ENCODE measurements around the gene SKOR2. TPM values are rescaled to one million over a fixed set of nuclear protein-coding genes. Genes with fewer than 3 reads are reported as not detected.

Gene SKOR2
- total RNA-seq, 1 donor from 2014 or later, result not detected

DNA sequence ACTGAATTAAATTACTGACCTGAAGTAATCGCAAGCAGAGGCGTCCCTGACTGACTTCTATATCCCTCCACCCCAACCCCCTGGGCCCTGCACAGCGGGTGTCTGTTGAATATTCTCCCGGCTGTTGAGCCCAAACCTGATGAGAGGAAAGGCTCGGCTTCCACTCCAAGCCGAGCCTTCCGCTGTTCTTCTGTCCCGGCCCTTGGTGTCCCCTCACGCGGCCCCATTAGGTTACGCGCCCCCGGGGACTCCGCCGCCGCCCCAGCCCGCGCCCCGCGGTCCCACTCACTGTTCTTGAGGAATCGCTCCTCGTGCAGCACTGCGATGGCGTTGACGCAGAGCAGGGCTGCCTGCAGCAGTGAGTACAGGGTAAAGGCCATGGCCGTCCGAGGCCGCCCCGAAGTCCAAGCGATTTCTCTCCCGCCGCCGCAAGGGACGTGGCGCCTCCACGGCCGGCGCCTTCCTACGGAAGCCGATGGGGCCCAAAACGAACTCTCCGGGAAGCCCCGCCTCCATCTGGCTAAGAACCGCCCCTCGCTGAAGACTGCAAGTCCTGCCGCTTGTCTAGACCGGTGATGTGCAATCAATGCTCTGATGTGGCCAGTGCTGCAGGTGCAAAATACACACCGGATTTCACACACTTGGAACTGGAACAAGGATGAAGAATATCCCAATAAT is 75.4 kb downstream of the SKOR2 start, which contains the start of gene IER3IP1:
Gene IER3IP1 (minus strand): TSS at position 467 of the 678 bp plus-strand sequence. CDS start 87 bp downstream, at position 380.
- Histone ChIP-seq H3K4me3 (peak within 1 kb of the TSS; percentile 77 to 93), H3K4me1 (peaks cover 27% of the 10 kb centered on the region), H3K36me3 (no peaks in the 10 kb centered on the region), H3K27ac (peak within 1 kb of the TSS; percentile 82), H3K9me3 (no peaks in the 10 kb centered on the region), H3K27me3 (no peaks in the 10 kb centered on the region)
- DNase-seq (ENCODE audit: extremely low spot score in 2 of 2), result peak in 1 of 2 donors; percentile 95
- intact Hi-C loops (cut with DNase I), result no loop called here
- TF ChIP-seq CTCF (IDR thresholded peaks at IDR 0.05) (peak in 1 of 3 experiments; percentile 24), POLR2A (IDR thresholded peaks at IDR 0.05) (peak in 1 of 2 donors; percentile 30), POLR2AphosphoS5 (IDR thresholded peaks at IDR 0.05; ENCODE audit: insufficient read depth in 1 of 2, low read depth in 1 of 2) (peak; percentile 73 to 93)

DNA sequence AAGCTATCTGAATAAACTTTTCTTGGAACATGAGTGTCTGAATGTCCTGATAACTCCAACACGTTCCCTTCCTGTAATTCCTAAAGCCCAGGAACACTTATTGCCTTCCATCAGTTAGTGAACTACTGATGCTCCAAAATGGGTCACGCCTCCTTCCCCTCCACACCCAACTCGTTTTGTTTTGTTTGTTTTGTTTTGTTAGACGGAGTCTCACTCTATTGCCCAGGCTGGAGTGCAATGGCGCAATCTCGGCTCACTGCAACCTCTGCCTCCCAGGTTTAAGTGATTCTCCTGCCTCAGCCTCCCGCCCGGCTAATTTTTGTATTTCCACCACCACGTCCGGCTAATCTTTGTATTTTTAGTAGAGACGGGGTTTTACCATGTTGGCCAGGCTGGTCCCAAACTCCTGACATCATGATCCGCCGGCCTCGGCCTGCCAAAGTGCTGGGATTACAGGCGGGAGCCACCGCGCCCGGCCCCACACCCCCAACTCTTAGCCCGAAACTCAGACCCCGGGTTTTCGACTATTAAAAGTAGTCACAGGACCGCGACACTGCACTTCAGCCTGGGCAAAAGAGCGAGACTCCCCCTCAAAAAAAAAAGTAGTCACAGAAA is 76.1 kb downstream of the SKOR2 start:
- intact Hi-C loops (cut with DNase I), result no loop called here
- Histone ChIP-seq H3K27me3 (no peaks in the 10 kb centered on the region), H3K4me1 (peaks cover 27% of the 10 kb centered on the region), H3K27ac (peak overlapping the region; percentile 82), H3K4me3 (peak overlapping the region; percentile 77 to 93), H3K9me3 (no peaks in the 10 kb centered on the region), H3K36me3 (no peaks in the 10 kb centered on the region)
- DNase-seq (ENCODE audit: extremely low spot score in 2 of 2), result no peak
- no peak for TF ChIP-seq POLR2AphosphoS5 (IDR thresholded peaks at IDR 0.05; ENCODE audit: insufficient read depth in 1 of 2, low read depth in 1 of 2)
- no peak for TF ChIP-seq POLR2A (IDR thresholded peaks at IDR 0.05)
- TF ChIP-seq CTCF (IDR thresholded peaks at IDR 0.05), result no peak

GRCh38 chr18:47174545-47175116 is 76.8 kb downstream of the SKOR2 start:
- intact Hi-C loops (cut with DNase I), result no loop called here
- H3K36me3 ChIP-seq, result no peaks in the 10 kb centered on the region
- H3K27me3 ChIP-seq, result no peaks in the 10 kb centered on the region
- H3K4me1 ChIP-seq, result peaks cover 27% of the 10 kb centered on the region
- DNase-seq (ENCODE audit: extremely low spot score in 2 of 2), result no peak
- H3K4me3 ChIP-seq, result peak overlapping the region; percentile 77 to 93
- TF ChIP-seq CTCF (IDR thresholded peaks at IDR 0.05) (no peak), POLR2A (IDR thresholded peaks at IDR 0.05) (no peak), POLR2AphosphoS5 (IDR thresholded peaks at IDR 0.05; ENCODE audit: insufficient read depth in 1 of 2, low read depth in 1 of 2) (no peak)
- H3K27ac ChIP-seq, result no peak overlapping the region
- H3K9me3 ChIP-seq, result no peaks in the 10 kb centered on the region

DNA sequence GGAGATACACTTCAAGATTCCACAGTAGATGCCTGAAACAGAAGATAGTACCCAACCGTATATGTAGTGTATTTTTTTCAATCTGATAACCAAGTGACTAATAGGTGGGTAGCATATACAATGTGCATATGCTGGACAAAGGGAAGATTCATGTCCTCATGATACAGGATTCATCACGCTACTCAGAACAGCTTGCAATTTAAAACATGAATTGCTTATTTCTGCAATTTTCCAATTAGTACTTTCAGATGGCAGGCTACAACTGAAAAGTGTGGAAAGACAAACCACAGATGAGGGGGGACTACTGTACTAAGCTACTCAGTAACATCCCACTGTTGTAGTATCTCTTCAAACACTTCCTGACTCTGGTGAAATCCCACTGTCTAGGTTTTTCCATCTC is 79.0 kb downstream of the SKOR2 start:
- Histone ChIP-seq H3K4me1 (peaks cover 27% of the 10 kb centered on the region), H3K4me3 (no peak overlapping the region), H3K27ac (no peak overlapping the region), H3K36me3 (no peaks in the 10 kb centered on the region), H3K27me3 (no peaks in the 10 kb centered on the region), H3K9me3 (no peaks in the 10 kb centered on the region)
- TF ChIP-seq CTCF (IDR thresholded peaks at IDR 0.05), result no peak
- intact Hi-C loops (cut with DNase I), result no loop called here
- DNase-seq (ENCODE audit: extremely low spot score in 2 of 2), result no peak

GRCh38 chr18:47168913-47169312 is 82.5 kb downstream of the SKOR2 start:
- H3K4me3 ChIP-seq, result no peak overlapping the region
- H3K27ac ChIP-seq, result no peak overlapping the region
- H3K27me3 ChIP-seq, result no peaks in the 10 kb centered on the region
- intact Hi-C loops (cut with DNase I), result no loop called here
- no peak for DNase-seq (ENCODE audit: extremely low spot score in 2 of 2)
- peaks cover 25% of the 10 kb centered on the region for H3K4me1 ChIP-seq
- H3K9me3 ChIP-seq, result no peaks in the 10 kb centered on the region
- no peak for TF ChIP-seq POLR2AphosphoS5 (IDR thresholded peaks at IDR 0.05; ENCODE audit: insufficient read depth in 1 of 2, low read depth in 1 of 2)
- TF ChIP-seq CTCF (IDR thresholded peaks at IDR 0.05), result no peak
- no peak for TF ChIP-seq POLR2A (IDR thresholded peaks at IDR 0.05)
- H3K36me3 ChIP-seq, result no peaks in the 10 kb centered on the region

Data from vagina (tissue), 2 donors.